Activated CD8-positive, alpha-beta T cell treated with anti-CD3 and anti-CD28 coated beads, Interleukin-2, amount 10 ng/mL, durations not matched to agents 7 days and 5 days (primary cell): ENCODE data around the gene SH3RF3. TPM values are rescaled to one million over a fixed set of nuclear protein-coding genes. Genes with fewer than 3 reads are reported as not detected.
A peak's percentile ranks its signal among the peaks of the same experiment; 100 is the strongest.

Experiments
- ATAC-seq: fragments of 150-1000 bp; cut with Tn5 transposase; one replicate; pipeline ENCODE4 v1.10.0; 2021; ENCODE audit warnings: moderate library complexity
- CTCF ChIA-PET: fragments of 350-600 bp; sonication (Branson Sonifier 250); formaldehyde crosslinking; loops from one replicate; lab custom pipeline; 2021; ENCODE audit warnings: antibody characterized with exemption; lab: Charles Lee
- POLR2A ChIA-PET: fragments of 350-600 bp; sonication (Branson Sonifier 250); formaldehyde crosslinking; loops from one replicate; lab custom pipeline; 2021; ENCODE audit warnings: antibody characterized with exemption; lab: Charles Lee
- DNase-seq: peaks from one replicate; pipeline ENCODE4 v3.0.0-alpha.2; 2020
- H3K27ac Mint-ChIP-seq: one replicate; pipeline ENCODE4 v1.8.0; 2021; ENCODE audit warnings: mild to moderate bottlenecking, mixed read lengths
- H3K27me3 Mint-ChIP-seq: one replicate; pipeline ENCODE4 v1.8.0; 2021; ENCODE audit warnings: low read depth, mixed read lengths
- H3K36me3 Mint-ChIP-seq: one replicate; pipeline ENCODE4 v1.8.0; 2021; ENCODE audit warnings: low read depth, mixed read lengths
- H3K4me1 Mint-ChIP-seq: one replicate; pipeline ENCODE4 v1.8.0; 2021; ENCODE audit warnings: low read depth, mixed read lengths
- H3K4me3 Mint-ChIP-seq: one replicate; pipeline ENCODE4 v1.8.0; 2021; ENCODE audit warnings: mild to moderate bottlenecking, mixed read lengths
- H3K9me3 Mint-ChIP-seq: one replicate; pipeline ENCODE4 v1.8.0; 2022; ENCODE audit warnings: mixed read lengths; ENCODE audit not compliant: insufficient read depth
- total RNA-seq, 2 experiments: library from RNA; stranded (reverse); gene quantifications; one replicate each; pipeline ENCODE4 v1.2.3, GENCODE V29; 2021

Gene SH3RF3
- total RNA-seq, 2 experiments from 2014 or later: 0.10 TPM; not detected in 1

DNA sequence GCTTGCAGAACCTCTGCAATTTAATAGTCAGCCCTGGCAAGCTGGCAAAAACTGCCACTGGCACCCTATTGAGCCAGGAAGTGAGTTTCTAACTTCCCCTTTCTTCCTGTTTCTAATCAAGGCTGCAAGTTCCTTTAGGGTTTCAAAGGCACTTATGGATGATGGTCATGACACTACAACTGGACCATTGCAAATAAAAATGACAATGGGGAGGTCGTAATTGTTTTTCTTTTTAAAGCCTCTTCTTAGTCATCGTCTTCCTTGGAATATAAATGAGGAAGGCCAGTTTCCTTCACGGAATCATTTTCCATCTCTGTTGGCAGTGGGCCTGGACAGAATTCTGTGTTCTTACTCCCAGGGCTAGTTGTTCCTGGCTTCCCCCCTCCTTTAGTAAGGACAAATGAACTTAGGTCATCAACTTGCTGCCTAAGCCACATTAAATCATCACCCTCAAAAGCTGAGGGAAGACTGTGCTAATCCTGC, 35.8 kb downstream of the SH3RF3 start:
- no peak overlapping the region for H3K4me3 Mint-ChIP-seq
- no peaks in the 10 kb centered on the region for H3K9me3 Mint-ChIP-seq
- H3K27ac Mint-ChIP-seq: no peak overlapping the region
- H3K27me3 Mint-ChIP-seq: no peaks in the 10 kb centered on the region
- ChIA-PET CTCF (no interaction called here), POLR2A (no interaction called here)
- ATAC-seq (no peak), DNase-seq (no peak)
- peaks cover 4% of the 10 kb centered on the region for H3K4me1 Mint-ChIP-seq
- no peaks in the 10 kb centered on the region for H3K36me3 Mint-ChIP-seq

DNA sequence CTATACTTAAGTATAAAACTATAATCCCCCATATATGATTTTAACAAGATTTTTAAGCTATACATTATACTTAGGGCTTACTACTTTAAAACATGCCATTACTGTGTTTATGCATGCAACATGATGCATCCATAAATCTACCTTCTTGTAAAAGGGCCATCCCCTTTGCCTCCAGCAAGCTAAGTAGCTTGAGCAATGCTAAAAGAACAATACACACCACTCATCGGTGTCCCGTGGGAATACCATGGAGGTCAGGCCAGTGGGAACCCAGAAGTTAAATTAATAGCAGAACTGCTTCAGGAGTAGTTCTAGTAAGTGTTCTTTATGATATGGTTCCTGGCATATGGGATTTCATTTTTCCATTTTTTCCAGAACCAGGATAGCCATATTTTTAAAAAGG, 37.8 kb downstream of the SH3RF3 start:
- Mint-ChIP-seq H3K36me3 (no peaks in the 10 kb centered on the region), H3K9me3 (no peaks in the 10 kb centered on the region), H3K4me3 (no peak overlapping the region), H3K27me3 (no peaks in the 10 kb centered on the region), H3K27ac (no peak overlapping the region), H3K4me1 (peaks cover 4% of the 10 kb centered on the region)
- no peak for DNase-seq
- no peak for ATAC-seq
- CTCF ChIA-PET: interaction anchor here (0.9 to 1.3 kb wide), 2 partner anchors 238 to 286 kb away, joined by 3 to 4 read pairs; no protein-coding TSS in a partner anchor
- POLR2A ChIA-PET: no interaction called here

DNA sequence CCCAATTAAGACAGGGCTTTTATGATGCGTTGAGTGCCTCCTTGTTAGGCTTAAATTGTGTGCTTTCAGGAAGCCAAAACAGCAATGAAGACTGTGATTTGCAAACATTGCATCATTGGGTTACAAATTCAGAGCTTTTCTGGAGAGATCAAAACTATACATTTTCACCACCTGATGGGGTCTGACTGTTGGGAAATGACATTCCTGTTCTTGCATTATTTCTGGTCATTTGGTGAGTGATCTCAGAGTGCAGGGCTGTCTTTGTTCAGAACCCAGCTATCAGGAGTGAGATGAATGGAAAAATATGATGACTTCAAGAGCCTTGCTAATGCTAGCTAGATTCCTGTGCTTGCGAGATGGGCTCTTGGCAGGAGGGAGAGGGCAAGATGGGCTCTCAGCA, 39.1 kb downstream of the SH3RF3 start:
- ChIA-PET POLR2A (interaction anchor here (0.9 kb wide), 1 partner anchor 71 kb away, joined by 4 read pairs; no protein-coding TSS in a partner anchor), CTCF (interaction anchor here (1.2 to 1.3 kb wide), 2 partner anchors 239 to 378 kb away, joined by 3 to 4 read pairs; no protein-coding TSS in a partner anchor)
- H3K36me3 Mint-ChIP-seq: no peaks in the 10 kb centered on the region
- DNase-seq (no peak), ATAC-seq (no peak)
- no peaks in the 10 kb centered on the region for H3K27me3 Mint-ChIP-seq
- H3K4me1 Mint-ChIP-seq: peaks cover 4% of the 10 kb centered on the region
- H3K9me3 Mint-ChIP-seq: no peaks in the 10 kb centered on the region
- H3K4me3 Mint-ChIP-seq: no peak overlapping the region
- no peak overlapping the region for H3K27ac Mint-ChIP-seq

DNA sequence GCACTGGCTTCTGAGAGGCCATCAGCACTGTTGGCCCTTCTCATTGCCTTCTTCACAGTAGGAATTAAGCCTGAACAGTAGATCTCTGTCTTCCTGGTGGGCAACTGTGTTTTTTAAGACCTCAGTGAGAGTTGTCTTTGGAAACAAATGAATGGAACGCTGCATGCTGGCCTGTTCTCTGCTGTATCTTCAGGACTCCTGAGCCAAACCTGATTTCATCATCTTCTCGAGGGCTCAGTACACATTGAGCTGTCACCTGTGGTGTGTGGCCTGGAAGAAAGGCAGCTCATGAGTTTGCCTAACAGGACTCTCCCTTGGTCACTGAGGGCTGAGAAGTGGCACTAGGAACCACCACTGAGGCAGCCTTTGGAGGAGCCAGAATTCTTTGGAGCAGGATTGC, 39.7 kb downstream of the SH3RF3 start:
- POLR2A ChIA-PET: interaction anchor here (0.7 kb wide), 1 partner anchor 27 kb away, joined by 3 read pairs; no protein-coding TSS in a partner anchor
- DNase-seq: no peak
- H3K4me3 Mint-ChIP-seq: no peak overlapping the region
- no peak overlapping the region for H3K27ac Mint-ChIP-seq
- ATAC-seq: no peak
- H3K36me3 Mint-ChIP-seq: no peaks in the 10 kb centered on the region
- CTCF ChIA-PET: interaction anchor here (1.2 kb wide), 1 partner anchor 377 kb away, joined by 3 read pairs; no protein-coding TSS in a partner anchor
- H3K4me1 Mint-ChIP-seq: peaks cover 3% of the 10 kb centered on the region
- no peaks in the 10 kb centered on the region for H3K27me3 Mint-ChIP-seq
- no peaks in the 10 kb centered on the region for H3K9me3 Mint-ChIP-seq

DNA sequence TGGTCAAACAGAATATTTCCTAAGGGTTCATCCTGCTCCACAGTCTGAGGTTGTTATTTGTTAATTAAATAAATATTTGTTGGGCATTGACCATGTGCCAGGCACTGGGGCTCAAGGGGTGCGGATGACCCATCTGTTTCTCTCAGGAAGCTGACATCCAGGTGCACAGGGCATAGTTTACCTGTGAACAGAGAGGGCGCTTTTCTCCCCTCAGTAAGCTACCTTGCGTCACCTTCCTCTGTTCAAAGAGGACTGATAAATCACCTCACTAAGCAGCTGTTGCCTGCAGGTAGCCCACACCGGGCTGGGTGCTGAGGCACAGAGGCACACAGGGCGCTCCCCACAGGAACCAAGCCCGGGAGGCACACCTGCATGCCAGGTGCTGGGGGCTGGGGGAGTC, 41.6 kb downstream of the SH3RF3 start:
- ATAC-seq (no peak), DNase-seq (no peak)
- Mint-ChIP-seq H3K27ac (no peak overlapping the region), H3K9me3 (no peaks in the 10 kb centered on the region), H3K4me3 (no peak overlapping the region), H3K36me3 (no peaks in the 10 kb centered on the region), H3K27me3 (no peaks in the 10 kb centered on the region), H3K4me1 (peaks cover 10% of the 10 kb centered on the region)
- ChIA-PET POLR2A (no interaction called here), CTCF (no interaction called here)

DNA sequence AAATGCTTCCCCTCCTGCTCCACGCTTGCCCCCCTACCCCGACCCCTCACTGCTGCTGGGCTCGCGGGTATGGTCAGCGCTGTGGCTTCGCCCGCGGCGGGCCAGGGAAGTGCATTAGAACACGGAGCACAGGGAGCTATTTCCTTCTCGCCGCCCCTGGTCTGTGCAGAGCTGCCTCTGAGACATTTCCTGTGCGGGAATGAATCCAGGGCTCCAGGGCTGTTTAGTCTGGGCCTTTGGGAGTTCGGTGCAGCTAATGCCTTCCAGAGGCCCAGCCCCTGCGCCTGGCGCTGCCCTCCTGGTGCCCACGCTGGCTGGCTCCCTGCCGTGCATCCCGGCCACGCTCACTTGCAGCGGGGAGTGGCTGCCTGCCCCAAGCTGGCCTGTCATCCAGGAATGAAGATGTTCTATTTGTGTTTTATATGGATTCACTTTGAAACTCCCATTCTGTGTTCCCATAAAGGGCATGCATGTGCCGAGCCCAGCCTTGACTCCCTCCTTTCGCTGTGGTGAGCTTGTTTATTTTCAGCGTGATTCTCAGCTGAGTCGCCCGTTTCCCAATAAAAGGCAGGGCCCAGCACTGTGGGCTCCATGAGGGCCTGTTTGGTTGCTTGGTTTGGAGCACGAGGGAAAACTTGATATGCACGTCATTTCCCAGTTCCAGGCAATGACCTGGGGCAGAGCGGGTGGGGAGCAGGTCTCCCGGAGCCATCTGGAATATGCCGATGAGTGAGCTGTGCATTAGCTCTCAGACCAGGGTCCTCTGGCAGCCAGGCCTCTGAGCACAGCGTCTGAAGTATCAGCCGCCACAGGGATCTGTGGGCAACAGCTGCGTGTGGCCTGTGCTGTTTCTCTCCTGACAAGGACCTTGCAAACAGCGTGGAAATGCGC, 42.7 kb downstream of the SH3RF3 start:
- CTCF ChIA-PET: no interaction called here
- DNase-seq (no peak), ATAC-seq (no peak)
- H3K4me3 Mint-ChIP-seq: no peak overlapping the region
- no peaks in the 10 kb centered on the region for H3K9me3 Mint-ChIP-seq
- H3K27ac Mint-ChIP-seq: no peak overlapping the region
- H3K27me3 Mint-ChIP-seq: peaks cover 1% of the 10 kb centered on the region
- peaks cover 10% of the 10 kb centered on the region for H3K4me1 Mint-ChIP-seq
- H3K36me3 Mint-ChIP-seq: no peaks in the 10 kb centered on the region
- POLR2A ChIA-PET: no interaction called here

DNA sequence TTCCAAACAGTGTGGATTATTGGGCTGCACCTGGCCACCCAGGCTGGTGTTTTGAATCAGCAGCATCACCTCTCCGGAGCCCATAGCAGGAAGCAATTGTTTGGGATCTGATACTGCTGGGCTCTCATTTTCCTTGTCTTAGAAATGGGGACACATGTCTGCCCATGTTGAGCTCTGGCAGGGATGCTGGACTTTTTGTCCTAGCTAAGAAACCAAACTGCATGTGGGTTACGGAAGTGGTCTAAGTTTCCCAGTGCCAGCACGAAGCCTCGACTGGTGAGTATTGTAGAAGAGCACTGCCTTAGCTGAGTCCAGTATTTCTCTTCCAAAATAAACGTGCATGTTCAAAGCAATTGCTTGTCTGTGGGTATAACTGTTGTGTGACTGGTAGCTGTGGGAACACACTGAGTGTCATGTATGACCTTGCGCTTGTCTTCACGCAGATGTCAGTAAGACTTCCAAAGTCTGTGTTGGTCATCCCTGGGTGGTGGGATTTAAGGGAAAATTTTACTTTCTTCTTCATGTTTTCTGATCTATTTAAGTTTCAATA, 43.6 kb downstream of the SH3RF3 start:
- H3K4me1 Mint-ChIP-seq: peaks cover 10% of the 10 kb centered on the region
- CTCF ChIA-PET: no interaction called here
- no peak for DNase-seq
- no peaks in the 10 kb centered on the region for H3K9me3 Mint-ChIP-seq
- POLR2A ChIA-PET: no interaction called here
- no peak overlapping the region for H3K27ac Mint-ChIP-seq
- H3K36me3 Mint-ChIP-seq: no peaks in the 10 kb centered on the region
- peaks cover 2% of the 10 kb centered on the region for H3K27me3 Mint-ChIP-seq
- no peak for ATAC-seq
- no peak overlapping the region for H3K4me3 Mint-ChIP-seq

DNA sequence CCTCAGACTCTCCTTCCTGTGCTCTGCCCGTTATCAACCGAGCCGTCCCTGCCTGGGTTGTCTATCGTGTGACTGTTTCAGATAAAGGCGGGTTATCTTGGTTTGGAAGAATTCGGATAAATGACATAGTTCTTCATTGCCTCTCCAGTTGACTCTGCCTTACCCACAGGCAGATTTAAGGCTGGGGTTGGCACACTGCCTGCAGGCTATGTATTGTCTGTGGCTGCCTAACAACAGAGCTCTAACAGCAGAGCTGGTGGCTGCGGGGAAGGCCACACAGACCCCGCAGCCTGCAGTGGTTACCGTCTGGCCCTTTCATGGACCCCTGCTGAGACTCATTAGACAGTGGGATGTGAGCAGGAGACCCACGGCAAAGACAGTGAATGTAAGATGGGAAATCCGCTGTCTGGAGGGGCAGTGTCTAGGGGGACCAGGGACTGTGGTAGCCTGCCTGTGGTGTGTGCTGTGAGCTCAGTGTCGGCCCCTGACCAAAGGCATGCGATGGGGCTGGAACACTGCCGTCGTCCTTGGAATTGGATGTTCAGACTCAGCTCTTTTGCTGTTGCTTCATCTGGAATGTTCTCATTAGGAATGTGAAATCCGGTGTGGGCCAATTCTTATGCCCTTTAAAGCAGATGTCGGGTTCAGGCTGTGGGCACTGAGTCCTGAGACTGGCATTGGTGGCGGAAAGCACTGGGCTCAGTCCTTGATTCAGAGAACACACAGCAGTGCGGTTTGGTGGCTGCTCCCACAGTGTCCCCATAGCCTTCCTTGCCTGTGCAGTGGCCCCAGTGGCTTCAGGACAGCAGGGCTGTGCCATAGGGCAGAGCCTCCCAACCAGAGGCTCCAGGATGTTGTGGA, 44.5 kb downstream of the SH3RF3 start:
- Mint-ChIP-seq H3K4me1 (peaks cover 10% of the 10 kb centered on the region), H3K27ac (peak overlapping the region; percentile 57), H3K36me3 (no peaks in the 10 kb centered on the region), H3K9me3 (no peaks in the 10 kb centered on the region), H3K4me3 (no peak overlapping the region), H3K27me3 (peaks cover 2% of the 10 kb centered on the region)
- ATAC-seq (no peak), DNase-seq (no peak)
- ChIA-PET POLR2A (no interaction called here), CTCF (no interaction called here)

DNA sequence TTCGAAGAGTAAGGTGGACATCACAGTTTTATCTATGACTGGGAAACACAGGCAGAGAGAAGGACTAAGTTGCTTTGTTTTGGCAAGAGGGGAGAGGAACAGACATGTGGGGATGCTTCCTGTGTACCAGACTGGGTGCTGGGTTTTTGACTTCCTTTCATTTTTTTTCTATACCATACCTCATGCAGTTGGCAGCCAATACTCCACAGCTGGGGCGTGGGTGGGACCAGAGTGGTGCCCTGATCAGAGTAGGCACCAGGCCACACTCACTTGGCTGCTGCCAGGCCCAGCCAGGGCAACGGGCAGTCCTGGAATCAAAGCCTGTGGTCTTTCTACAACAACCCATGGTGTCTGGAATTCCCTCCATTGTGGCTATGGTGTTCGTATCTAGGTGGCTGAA, 45.2 kb downstream of the SH3RF3 start:
- no peaks in the 10 kb centered on the region for H3K36me3 Mint-ChIP-seq
- POLR2A ChIA-PET: no interaction called here
- no peaks in the 10 kb centered on the region for H3K9me3 Mint-ChIP-seq
- no peak for DNase-seq
- peaks cover 2% of the 10 kb centered on the region for H3K27me3 Mint-ChIP-seq
- no peak overlapping the region for H3K4me3 Mint-ChIP-seq
- H3K4me1 Mint-ChIP-seq: peaks cover 10% of the 10 kb centered on the region
- no peak overlapping the region for H3K27ac Mint-ChIP-seq
- CTCF ChIA-PET: no interaction called here
- ATAC-seq: no peak

DNA sequence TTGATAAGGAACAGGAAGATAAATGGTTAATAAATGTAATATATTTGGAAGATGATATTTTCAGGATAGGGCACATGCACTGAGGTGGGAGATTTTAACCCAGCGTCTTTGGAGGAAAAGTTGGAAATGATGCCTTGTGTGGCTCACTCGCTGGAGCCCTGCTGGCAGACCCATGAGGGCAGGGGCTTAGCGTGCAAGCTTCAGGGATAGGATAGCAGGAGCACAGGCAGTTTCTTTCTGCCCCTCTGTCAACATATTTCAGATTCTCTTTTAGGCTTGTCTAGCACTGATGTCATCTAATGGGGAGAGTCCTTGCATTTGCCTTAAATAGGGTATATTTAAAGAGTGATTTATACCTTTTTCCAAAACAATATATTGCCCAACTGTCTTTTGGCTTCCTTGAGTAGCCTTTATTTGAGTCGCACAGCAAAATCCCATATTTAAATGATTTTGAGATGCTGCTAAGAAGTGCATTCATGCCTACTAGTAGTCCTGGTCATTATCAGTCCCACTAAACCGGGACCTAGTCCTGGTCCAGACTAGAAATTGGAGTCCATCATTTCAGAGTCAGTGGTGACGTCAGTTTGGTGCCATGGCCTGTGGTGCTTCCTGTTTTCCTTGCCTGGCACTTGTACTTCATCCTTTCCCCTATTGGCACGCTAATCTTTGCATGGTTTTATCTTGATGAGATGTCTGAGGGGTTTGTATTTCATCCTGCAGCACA, 45.8 kb downstream of the SH3RF3 start:
- Mint-ChIP-seq H3K9me3 (no peaks in the 10 kb centered on the region), H3K4me1 (peaks cover 10% of the 10 kb centered on the region), H3K4me3 (no peak overlapping the region), H3K36me3 (no peaks in the 10 kb centered on the region), H3K27me3 (peaks cover 2% of the 10 kb centered on the region), H3K27ac (no peak overlapping the region)
- DNase-seq (no peak), ATAC-seq (no peak)
- ChIA-PET POLR2A (no interaction called here), CTCF (no interaction called here)

DNA sequence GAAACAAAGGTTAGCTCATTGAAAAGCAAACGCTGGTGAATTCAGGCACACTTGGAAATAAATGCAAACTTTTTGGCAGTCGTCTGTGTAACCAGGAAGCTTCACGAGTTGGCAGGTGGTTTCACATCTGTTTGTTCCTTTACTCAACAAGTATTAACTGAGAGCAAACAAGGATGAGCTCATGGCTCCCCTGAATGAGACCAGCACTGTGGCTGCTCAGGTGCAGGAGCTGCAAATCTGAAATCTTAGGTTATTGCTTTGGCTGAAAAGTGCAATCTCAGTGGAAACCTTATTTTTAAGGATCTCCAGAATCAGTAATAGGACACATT, 46.3 kb downstream of the SH3RF3 start:
- peaks cover 2% of the 10 kb centered on the region for H3K27me3 Mint-ChIP-seq
- POLR2A ChIA-PET: no interaction called here
- no peak overlapping the region for H3K4me3 Mint-ChIP-seq
- no peak overlapping the region for H3K27ac Mint-ChIP-seq
- H3K9me3 Mint-ChIP-seq: no peaks in the 10 kb centered on the region
- H3K36me3 Mint-ChIP-seq: no peaks in the 10 kb centered on the region
- ATAC-seq (no peak), DNase-seq (no peak)
- H3K4me1 Mint-ChIP-seq: peaks cover 10% of the 10 kb centered on the region
- CTCF ChIA-PET: no interaction called here
